ENCODE results near the gene AEBP1.

The AEBP1 gene

DNA sequence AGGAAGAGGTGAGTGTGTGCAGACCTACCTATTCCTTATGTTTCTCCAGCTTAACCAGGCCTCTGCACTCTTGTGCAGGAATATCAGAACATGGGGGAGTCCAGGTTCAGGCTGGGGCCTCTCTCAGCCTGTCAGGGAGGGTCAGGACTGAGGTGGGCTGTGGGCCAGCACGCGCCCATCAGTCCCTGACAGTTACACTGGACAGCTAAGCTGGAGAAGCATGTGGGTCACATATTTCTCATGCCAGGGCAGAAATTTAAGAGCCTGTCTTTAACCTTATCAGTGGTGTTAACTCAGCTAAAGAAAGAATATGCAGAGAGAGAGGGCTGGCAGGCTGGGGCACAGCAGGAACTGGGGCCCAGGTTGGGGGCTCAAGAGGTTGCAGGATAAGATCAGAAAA is 27.9 kb downstream of the AEBP1 start:
- H3K4me3 ChIP-seq (ENCODE audit: low read length): no peak overlapping the region
- H3K9ac ChIP-seq (ENCODE audit: low read depth, low read length): no peak overlapping the region
- no peaks in the 10 kb centered on the region for H3K36me3 ChIP-seq (ENCODE audit: insufficient read depth, low read depth, low read length)
- H3K9me3 ChIP-seq (ENCODE audit: insufficient read depth, low read depth, low read length): no peaks in the 10 kb centered on the region
- peaks cover 6% of the 10 kb centered on the region; the same call in 1 of the 2 replicates for H3K27me3 ChIP-seq (ENCODE audit: insufficient read depth, low read length)
- no peak overlapping the region for H3K27ac ChIP-seq (ENCODE audit: low read length)
- peaks cover 4% of the 10 kb centered on the region; the same call in 1 of the 2 replicates for H3K4me1 ChIP-seq (ENCODE audit: insufficient read depth, low read length)

DNA sequence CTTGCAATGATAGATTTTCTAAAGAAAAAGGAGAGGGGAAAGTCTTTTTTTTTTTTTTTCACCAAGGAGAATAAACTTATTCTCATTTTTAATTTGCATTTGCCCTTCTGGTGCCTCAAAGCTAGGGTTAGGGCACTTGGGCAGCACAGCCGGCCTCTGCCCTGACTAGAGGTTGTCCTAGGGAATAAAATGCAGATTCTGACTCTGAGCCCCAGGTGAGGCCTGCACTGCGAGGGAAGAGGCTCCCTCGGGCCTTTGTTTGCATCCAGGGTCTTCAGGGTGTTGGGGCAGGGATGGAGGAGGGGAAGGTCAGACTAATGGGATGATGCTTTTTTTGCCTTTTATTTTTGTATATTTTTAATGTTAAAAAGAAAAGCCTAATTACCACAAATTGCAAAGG is 29.1 kb downstream of the AEBP1 start:
- no peaks in the 10 kb centered on the region for H3K9me3 ChIP-seq (ENCODE audit: insufficient read depth, low read depth, low read length)
- H3K9ac ChIP-seq (ENCODE audit: low read depth, low read length): no peak overlapping the region
- H3K4me3 ChIP-seq (ENCODE audit: low read length): no peak overlapping the region
- no peak overlapping the region for H3K27ac ChIP-seq (ENCODE audit: low read length)
- peaks cover 4% of the 10 kb centered on the region; the same call in 1 of the 2 replicates for H3K4me1 ChIP-seq (ENCODE audit: insufficient read depth, low read length)
- H3K27me3 ChIP-seq (ENCODE audit: insufficient read depth, low read length): peaks cover 6% of the 10 kb centered on the region; the same call in 1 of the 2 replicates
- H3K36me3 ChIP-seq (ENCODE audit: insufficient read depth, low read depth, low read length): no peaks in the 10 kb centered on the region

DNA sequence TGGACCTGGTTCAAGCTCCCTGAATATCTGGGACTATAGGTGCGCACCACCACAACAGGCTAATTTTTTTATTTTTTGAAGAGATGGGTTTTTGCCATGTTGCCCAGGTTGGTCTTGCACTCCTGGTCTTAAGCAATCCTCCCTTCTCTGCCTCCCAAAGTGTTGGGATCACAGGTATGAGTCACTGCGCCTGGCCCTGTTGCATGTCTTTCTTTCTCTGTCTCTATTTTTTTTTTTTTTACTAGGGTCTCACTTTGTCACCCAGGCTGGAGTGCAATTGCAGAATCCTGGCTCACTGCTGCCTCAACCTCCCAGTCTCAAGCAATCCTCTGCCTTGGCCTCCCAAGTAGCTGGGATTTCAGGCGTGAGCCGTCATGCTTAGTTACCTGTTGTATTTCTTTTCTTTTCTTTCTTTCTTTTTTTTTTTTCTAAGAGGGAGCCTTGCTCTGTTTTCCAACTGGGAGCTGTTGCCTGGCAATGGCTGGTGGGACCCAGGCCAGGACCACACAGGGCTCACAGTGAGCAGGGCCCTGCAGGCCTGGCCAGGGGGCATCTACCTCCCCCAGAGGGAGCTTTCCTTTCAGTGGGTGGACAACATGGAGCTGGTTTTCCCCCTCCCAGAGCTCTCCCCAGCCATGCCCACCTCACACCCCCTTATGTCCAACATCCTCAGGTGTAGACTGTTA is 30.9 kb downstream of the AEBP1 start:
- no peak overlapping the region for H3K27ac ChIP-seq (ENCODE audit: low read length)

DNA sequence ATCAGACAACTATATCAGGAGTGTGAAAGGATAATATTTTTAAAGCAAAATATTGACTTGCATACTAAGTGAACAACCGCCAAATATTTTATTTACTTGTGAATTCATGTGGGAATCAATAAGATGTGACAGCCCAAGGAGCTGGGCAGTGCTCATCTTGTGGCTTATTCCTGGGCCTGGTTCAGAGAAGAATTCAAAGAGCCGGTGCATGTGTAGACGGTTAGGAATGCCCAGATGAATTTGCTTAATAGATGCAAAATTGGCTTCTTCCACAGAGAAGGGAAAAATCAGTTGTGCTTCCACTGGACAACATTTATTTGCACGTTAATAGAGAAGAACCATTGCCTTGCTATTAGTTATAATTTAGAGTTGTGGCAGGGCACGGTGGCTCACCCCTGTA is 32.6 kb downstream of the AEBP1 start:
- Histone ChIP-seq H3K27me3 (ENCODE audit: insufficient read depth, low read length) (0 out of 2 replicates have a peak, but pooled peaks cover 6% of the 10 kb centered on the region), H3K9me3 (ENCODE audit: insufficient read depth, low read depth, low read length) (no peaks in the 10 kb centered on the region), H3K36me3 (ENCODE audit: insufficient read depth, low read depth, low read length) (no peaks in the 10 kb centered on the region), H3K9ac (ENCODE audit: low read depth, low read length) (no peak overlapping the region), H3K4me1 (ENCODE audit: insufficient read depth, low read length) (peaks cover 4% of the 10 kb centered on the region; the same call in 1 of the 2 replicates), H3K4me3 (ENCODE audit: low read length) (no peak overlapping the region), H3K27ac (ENCODE audit: low read length) (no peak overlapping the region)

More for the DNA sequence above, 30.9 kb downstream of the AEBP1 start:
- Histone ChIP-seq H3K9me3 (ENCODE audit: insufficient read depth, low read depth, low read length) (no peaks in the 10 kb centered on the region), H3K4me1 (ENCODE audit: insufficient read depth, low read length) (peaks cover 4% of the 10 kb centered on the region; the same call in 1 of the 2 replicates), H3K27me3 (ENCODE audit: insufficient read depth, low read length) (peaks cover 6% of the 10 kb centered on the region; the same call in 1 of the 2 replicates), H3K36me3 (ENCODE audit: insufficient read depth, low read depth, low read length) (no peaks in the 10 kb centered on the region), H3K9ac (ENCODE audit: low read depth, low read length) (no peak overlapping the region), H3K4me3 (ENCODE audit: low read length) (no peak overlapping the region)

DNA sequence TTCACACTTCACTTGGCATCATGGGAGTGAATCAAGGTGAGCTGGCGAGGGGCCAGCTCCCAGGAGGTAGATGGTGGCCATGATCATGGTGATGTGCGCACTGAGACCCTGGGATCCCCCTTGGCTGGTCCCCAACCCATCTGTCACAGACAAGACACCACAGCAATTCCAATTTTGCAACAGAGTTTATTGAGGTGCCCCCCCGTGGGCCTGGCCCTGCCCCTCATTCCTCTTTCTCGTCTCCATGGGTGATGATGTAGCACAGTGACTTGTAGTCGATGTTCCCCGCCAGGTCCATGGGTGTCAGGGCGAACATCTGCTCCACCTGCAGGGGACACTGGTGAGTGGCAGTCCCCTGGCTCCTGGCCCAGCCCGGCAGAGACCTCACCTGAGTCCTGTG is 34.6 kb downstream of the AEBP1 start:
- Histone ChIP-seq H3K4me3 (ENCODE audit: low read length) (no peak overlapping the region), H3K27me3 (ENCODE audit: insufficient read depth, low read length) (peaks cover 5% of the 10 kb centered on the region), H3K27ac (ENCODE audit: low read length) (no peak overlapping the region), H3K4me1 (ENCODE audit: insufficient read depth, low read length) (no peaks in the 10 kb centered on the region), H3K9me3 (ENCODE audit: insufficient read depth, low read depth, low read length) (no peaks in the 10 kb centered on the region), H3K36me3 (ENCODE audit: insufficient read depth, low read depth, low read length) (no peaks in the 10 kb centered on the region), H3K9ac (ENCODE audit: low read depth, low read length) (no peak overlapping the region)

DNA sequence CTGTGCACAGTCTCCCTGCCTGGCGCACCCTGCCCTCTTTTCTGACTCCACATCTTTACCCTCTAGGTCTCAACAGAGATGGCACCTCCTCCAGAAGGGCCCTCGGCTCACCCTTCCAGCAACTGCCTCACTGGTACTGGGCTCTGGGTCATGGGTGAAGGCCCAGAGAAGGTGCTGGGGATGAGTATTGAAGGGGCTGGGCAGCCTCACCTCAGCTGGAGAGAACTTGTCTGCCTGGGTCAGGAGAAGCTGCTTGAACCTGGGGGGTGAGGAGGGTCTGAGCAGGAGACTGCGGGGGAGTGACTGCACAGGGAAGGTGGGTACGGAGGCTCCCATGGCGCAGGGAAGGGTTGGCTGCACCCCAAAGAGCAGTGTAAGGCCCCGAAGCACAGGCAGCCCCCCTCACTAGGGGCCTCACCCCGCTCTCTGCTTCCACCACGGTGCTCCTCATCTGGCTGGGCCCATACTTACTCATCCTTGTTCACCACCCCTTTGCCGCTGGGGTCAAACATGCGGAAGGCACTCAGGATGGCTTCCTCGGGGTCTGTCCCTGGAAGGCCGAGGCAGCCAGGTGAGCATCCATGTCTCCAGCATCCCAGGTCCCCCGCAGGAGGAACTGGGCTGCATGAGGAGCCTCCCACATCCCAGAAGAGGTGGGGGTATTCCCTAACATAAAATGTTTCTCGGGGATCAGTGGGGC is 35.3 kb downstream of the AEBP1 start:
- no peaks in the 10 kb centered on the region for H3K36me3 ChIP-seq (ENCODE audit: insufficient read depth, low read depth, low read length)
- no peaks in the 10 kb centered on the region for H3K4me1 ChIP-seq (ENCODE audit: insufficient read depth, low read length)
- no peak overlapping the region for H3K4me3 ChIP-seq (ENCODE audit: low read length)
- no peak overlapping the region for H3K9ac ChIP-seq (ENCODE audit: low read depth, low read length)
- peaks cover 13% of the 10 kb centered on the region for H3K27me3 ChIP-seq (ENCODE audit: insufficient read depth, low read length)
- no peaks in the 10 kb centered on the region for H3K9me3 ChIP-seq (ENCODE audit: insufficient read depth, low read depth, low read length)
- no peak overlapping the region for H3K27ac ChIP-seq (ENCODE audit: low read length)

DNA sequence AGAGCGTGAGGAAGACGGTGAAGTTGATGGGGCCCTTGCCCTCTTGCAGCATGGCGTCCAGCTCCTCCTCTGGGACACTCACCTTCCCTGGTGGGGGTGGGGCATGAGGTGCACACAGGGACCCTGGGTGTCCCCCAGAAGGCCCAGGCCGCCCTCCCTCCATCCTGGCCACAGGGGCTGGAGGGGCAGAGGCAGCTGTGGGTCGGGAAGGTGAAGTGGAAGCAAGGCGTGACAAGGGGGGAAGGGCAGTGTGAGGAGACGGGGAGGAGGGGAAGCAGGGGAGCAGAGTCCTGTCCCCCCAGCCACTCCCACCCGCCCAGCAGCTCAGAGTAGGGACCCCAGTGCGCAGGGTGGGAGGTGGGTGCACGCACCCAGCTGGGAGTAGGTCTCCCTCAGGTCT is 36.2 kb downstream of the AEBP1 start:
- H3K27ac ChIP-seq (ENCODE audit: low read length): no peak overlapping the region
- H3K9ac ChIP-seq (ENCODE audit: low read depth, low read length): no peak overlapping the region
- H3K27me3 ChIP-seq (ENCODE audit: insufficient read depth, low read length): peaks cover 21% of the 10 kb centered on the region
- no peaks in the 10 kb centered on the region for H3K4me1 ChIP-seq (ENCODE audit: insufficient read depth, low read length)
- H3K4me3 ChIP-seq (ENCODE audit: low read length): no peak overlapping the region
- H3K9me3 ChIP-seq (ENCODE audit: insufficient read depth, low read depth, low read length): no peaks in the 10 kb centered on the region
- no peaks in the 10 kb centered on the region for H3K36me3 ChIP-seq (ENCODE audit: insufficient read depth, low read depth, low read length)

DNA sequence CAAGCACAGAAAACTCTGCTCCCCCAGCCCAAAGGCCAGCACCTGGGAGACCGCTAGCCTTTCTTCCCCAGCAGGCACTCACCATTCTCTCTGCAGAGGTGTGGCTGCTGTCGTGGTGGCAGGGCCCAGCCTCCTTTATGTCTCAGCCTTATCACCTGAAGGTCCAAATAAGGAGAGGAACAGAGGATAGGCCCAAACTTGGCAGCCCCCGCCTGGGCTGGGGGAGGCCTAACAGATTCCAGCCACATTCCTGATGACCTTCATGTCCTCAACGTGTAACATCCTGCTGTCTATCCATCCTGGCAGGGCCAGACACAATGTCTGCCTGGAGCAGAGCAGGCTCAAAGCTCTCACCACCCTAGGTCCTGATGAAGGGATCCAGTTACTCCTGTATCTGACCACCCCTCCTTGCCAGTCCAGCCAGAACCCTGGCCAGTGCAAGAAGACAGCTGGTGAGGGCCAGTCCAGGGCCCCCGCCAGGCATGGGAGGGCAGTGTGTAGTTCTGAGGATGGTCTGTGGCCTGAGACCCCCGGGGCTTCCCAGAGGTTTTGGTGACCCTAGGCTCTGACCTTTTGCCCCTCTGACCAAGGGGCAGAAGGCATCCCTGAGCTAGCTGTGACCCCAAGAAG is 37.2 kb downstream of the AEBP1 start, which contains the start of gene MYL7:
Gene MYL7 (minus strand): TSS at position 112 of the 630 bp plus-strand sequence. CDS start 27 bp downstream, at position 85.
- no peaks in the 10 kb centered on the region for H3K36me3 ChIP-seq (ENCODE audit: insufficient read depth, low read depth, low read length)
- peaks cover 29% of the 10 kb centered on the region for H3K27me3 ChIP-seq (ENCODE audit: insufficient read depth, low read length)
- H3K27ac ChIP-seq (ENCODE audit: low read length): no peak within 1 kb of the TSS
- H3K9me3 ChIP-seq (ENCODE audit: insufficient read depth, low read depth, low read length): no peaks in the 10 kb centered on the region
- H3K4me1 ChIP-seq (ENCODE audit: insufficient read depth, low read length): no peaks in the 10 kb centered on the region; the same call in 1 of the 2 replicates
- no peak within 1 kb of the TSS for H3K4me3 ChIP-seq (ENCODE audit: low read length)
- no peak within 1 kb of the TSS for H3K9ac ChIP-seq (ENCODE audit: low read depth, low read length)

DNA sequence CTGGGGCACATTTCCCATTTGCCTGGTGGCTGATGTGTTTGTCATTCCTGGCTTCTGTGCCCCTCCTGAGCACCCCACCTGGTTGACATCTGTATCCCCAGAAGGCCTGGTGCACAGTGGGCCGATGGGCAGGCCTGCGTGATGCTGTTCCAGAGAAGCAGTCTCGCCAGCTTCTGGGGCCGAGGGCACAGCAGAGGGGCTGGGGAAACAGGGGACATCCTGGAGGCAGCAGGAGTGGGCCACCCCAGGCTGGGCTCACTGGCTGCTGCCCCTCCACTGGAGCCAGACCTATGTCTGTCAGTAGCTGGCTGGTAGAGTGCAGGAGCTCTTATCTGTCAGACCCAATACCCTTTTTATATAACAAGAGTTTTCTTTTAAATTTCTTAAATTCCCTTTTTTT is 37.9 kb downstream of the AEBP1 start:
- Histone ChIP-seq H3K9ac (ENCODE audit: low read depth, low read length) (no peak overlapping the region), H3K27me3 (ENCODE audit: insufficient read depth, low read length) (peaks cover 36% of the 10 kb centered on the region), H3K27ac (ENCODE audit: low read length) (no peak overlapping the region), H3K36me3 (ENCODE audit: insufficient read depth, low read depth, low read length) (no peaks in the 10 kb centered on the region), H3K4me1 (ENCODE audit: insufficient read depth, low read length) (peaks cover 6% of the 10 kb centered on the region; the same call in 1 of the 2 replicates), H3K9me3 (ENCODE audit: insufficient read depth, low read depth, low read length) (no peaks in the 10 kb centered on the region), H3K4me3 (ENCODE audit: low read length) (no peak overlapping the region)

DNA sequence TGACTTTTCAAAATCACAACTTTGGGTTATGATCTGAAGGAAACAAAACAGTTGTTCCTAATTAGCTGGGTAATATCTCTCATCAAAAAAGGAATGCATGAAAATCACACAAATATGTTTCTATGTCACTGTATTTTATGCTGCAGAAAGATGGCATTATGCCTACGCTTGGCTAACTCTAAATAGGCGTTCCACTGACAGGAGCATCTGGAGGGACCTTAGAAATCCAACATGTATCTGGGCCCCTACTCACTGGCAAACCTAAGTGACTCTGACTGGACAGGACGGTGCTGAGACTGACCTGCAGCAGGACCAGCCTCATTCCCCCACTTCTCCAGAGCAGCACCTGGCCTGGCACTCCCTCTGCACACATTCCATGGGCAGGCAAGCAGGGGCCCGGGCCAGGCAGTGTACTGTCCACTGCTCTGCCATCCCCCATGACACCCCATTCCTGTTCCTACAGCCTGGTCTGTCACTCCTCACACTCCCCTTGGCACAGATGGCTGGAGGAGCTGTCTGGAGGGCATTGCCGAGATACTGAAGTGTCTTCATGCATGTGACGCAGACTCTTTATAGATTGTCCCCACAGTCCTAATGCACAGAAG is 39.6 kb downstream of the AEBP1 start:
- Histone ChIP-seq H3K4me1 (ENCODE audit: insufficient read depth, low read length) (peaks cover 6% of the 10 kb centered on the region; the same call in 1 of the 2 replicates), H3K4me3 (ENCODE audit: low read length) (no peak overlapping the region), H3K9ac (ENCODE audit: low read depth, low read length) (no peak overlapping the region), H3K36me3 (ENCODE audit: insufficient read depth, low read depth, low read length) (no peaks in the 10 kb centered on the region), H3K27me3 (ENCODE audit: insufficient read depth, low read length) (peaks cover 46% of the 10 kb centered on the region), H3K9me3 (ENCODE audit: insufficient read depth, low read depth, low read length) (no peaks in the 10 kb centered on the region), H3K27ac (ENCODE audit: low read length) (no peak overlapping the region)

DNA sequence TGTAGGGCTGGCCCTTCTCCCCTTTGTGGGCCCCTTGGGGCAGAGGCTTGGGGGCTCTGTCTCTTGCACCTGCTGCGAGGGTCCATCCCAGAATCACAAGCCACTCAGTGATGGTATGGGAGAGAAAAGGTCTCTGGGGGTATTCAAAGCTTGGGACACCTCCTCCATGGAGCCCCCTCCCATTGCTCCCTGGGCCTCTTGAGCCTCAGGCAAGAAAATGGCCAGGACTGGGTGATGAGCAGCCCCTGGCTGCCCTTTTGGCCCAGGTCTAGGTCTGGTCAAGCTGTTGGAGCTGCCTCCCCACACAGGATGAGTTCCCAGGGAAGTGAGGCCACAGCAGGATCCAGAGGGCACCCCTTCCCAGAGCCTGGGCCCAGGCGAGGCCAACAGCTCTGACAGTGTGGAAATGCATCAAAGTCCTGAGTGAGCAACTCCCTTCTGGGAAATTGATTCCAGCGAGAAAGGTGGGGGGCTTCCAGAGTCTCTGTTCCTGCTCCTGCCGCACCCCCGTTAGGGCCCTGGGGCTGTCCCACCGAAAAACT is 40.4 kb downstream of the AEBP1 start:
- H3K36me3 ChIP-seq (ENCODE audit: insufficient read depth, low read depth, low read length): no peaks in the 10 kb centered on the region
- H3K27me3 ChIP-seq (ENCODE audit: insufficient read depth, low read length): peaks cover 46% of the 10 kb centered on the region
- peaks cover 6% of the 10 kb centered on the region; the same call in 1 of the 2 replicates for H3K4me1 ChIP-seq (ENCODE audit: insufficient read depth, low read length)
- H3K27ac ChIP-seq (ENCODE audit: low read length): no peak overlapping the region
- H3K9ac ChIP-seq (ENCODE audit: low read depth, low read length): no peak overlapping the region
- H3K9me3 ChIP-seq (ENCODE audit: insufficient read depth, low read depth, low read length): no peaks in the 10 kb centered on the region
- H3K4me3 ChIP-seq (ENCODE audit: low read length): no peak overlapping the region
